Bronchial epithelial cell (primary cell): ENCODE measurements around the gene CCDC85C. TPM values are rescaled to one million over a fixed set of nuclear protein-coding genes. Genes with fewer than 3 reads are reported as not detected.

Experiments
- DNase-seq: peaks from one replicate; pipeline ENCODE4 v3.0.0-alpha.2; 2010; ENCODE audit warnings: low read depth
- FAIRE-seq: peaks from 2 replicates; lab custom pipeline; 2011; peaks lifted over from hg19 to GRCh38; lab: Jason Lieb, UNC
- H3K27me3 ChIP-seq: 2 replicates; pipeline ENCODE4 v1.5.1; 2011; ENCODE audit warnings: low read length; ENCODE audit not compliant: control insufficient read depth, insufficient read depth
- H3K36me3 ChIP-seq: 2 replicates; pipeline ENCODE4 v1.5.1; 2011; ENCODE audit warnings: low read length; ENCODE audit not compliant: control insufficient read depth, insufficient read depth
- H3K4me3 ChIP-seq: 2 replicates; pipeline ENCODE4 v1.5.1; 2011; ENCODE audit warnings: mild to moderate bottlenecking, low read depth, low read length, control low read depth
- CTCF ChIP-seq: IDR thresholded peaks from 2 replicates; pipeline ENCODE4 v1.5.1; 2011; ENCODE audit warnings: mild to moderate bottlenecking, moderate library complexity, low read length, control low read depth, inconsistent platforms; ENCODE audit not compliant: insufficient read depth, severe bottlenecking
- total RNA-seq: library from RNA; depleted of rRNA; stranded (reverse); fragments of >200 nt; gene quantifications from 2 replicates; pipeline ENCODE4 v1.2.1, GENCODE V29; 2014

The CCDC85C gene
- total RNA-seq, 1 donor from 2014 or later = 26.6 TPM

DNA sequence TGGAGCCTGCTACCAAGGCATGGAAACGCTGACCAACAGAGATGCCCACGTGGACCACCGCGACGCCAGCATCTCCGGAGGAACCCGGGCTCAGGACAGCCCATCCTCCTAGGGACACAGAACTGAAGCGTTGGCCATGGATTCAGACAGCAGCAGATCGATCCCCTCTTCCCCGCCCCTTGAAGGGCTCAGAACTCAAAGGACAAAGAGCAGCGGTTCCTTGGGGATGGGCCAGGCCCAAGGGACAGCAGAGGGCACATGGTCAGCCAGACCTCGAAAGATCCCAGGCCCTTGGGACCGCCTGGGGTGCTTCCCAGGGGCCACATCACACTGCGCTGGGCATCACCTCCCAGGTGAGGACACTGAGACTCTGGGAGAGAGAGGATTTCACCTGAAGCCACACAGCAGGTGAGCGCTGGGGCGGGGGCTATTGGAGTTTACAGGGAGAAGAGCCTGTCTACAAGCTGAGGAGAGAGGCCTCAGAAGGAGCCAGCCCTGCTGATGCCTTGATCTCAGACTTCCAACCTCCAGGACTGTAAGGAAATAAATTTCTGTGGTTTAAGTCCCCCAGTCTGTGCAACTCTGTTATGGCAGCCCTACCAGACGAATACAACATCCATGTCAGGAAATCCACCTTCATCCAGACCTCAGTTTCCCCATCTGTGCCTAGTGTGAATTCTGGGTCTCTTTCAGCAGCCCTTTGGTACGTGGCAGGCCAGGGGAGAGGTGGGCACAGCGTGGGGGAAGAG lies 73.4 kb downstream of the CCDC85C start:
- no peak for TF ChIP-seq CTCF
- FAIRE-seq = no peak
- no peaks in the 10 kb centered on the region for H3K27me3 ChIP-seq
- peaks cover 2% of the 10 kb centered on the region for H3K36me3 ChIP-seq
- no peak for DNase-seq
- no peak overlapping the region for H3K4me3 ChIP-seq

GRCh38 chr14:99529899-99530298 lies 74.1 kb downstream of the CCDC85C start:
- DNase-seq (no peak), FAIRE-seq (no peak)
- Histone ChIP-seq H3K27me3 (no peaks in the 10 kb centered on the region), H3K36me3 (no peaks in the 10 kb centered on the region), H3K4me3 (no peak overlapping the region)
- no peak for TF ChIP-seq CTCF

DNA sequence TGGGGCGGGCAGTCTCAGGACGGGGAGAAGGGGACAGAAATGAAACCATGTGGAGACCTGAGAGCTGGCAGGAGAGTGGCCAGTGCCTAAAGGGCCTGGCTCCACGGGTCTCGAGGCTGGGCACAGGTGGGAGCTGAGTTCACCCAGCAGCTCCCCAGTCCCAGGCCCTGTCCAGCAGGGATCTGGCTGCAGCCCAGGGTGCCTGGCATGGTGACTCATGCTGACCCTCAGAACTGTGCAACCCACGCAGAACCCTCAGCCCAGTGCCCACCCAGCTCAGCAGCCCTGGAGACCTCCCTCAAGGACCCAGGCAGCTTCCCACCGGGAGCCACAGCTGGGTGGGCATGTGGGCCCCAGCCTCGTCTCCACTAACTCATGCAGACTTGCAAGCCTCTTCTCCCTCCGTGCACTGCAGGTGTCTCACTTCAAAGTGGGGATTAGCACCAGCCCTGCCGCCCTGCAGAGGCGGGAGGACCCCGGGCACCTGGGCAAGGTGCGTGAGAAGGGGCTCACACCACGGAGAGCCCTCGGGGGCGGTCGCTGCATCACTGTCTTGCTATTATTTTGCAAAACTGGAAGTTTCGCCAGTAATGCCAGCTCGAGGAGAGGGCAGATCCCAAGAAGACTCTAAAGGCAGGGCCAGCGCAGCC lies 76.5 kb downstream of the CCDC85C start:
- no peak for FAIRE-seq
- H3K27me3 ChIP-seq = no peaks in the 10 kb centered on the region
- DNase-seq = no peak
- TF ChIP-seq CTCF = no peak
- no peak overlapping the region for H3K4me3 ChIP-seq
- no peaks in the 10 kb centered on the region for H3K36me3 ChIP-seq

- FAIRE-seq (no peak), DNase-seq (no peak)
Observed at GRCh38 chr14:99527026-99527425, 77.0 kb downstream of the CCDC85C start.

DNA sequence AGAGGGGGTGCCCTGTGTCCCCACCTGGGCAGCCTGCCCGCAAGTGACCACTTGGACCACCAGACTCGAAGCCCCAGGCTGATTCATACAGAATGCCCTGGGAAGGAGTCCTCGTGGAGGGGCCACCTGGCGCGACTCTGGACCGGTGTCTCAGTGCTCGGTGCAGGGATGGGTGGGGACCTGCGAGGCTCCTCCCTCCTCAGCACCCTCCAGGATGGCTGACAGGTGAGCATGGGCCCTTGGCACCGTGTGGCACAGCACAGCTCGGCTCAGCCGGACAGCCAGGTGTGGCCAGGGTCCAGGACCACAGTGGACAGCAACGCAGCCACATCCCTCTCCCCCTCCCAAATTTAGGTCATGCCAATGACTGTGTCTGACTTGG lies 78.3 kb downstream of the CCDC85C start:
- Histone ChIP-seq H3K36me3 (peaks cover 2% of the 10 kb centered on the region), H3K27me3 (no peaks in the 10 kb centered on the region), H3K4me3 (no peak overlapping the region)
- TF ChIP-seq CTCF = no peak
- DNase-seq (no peak), FAIRE-seq (no peak)

More at GRCh38 chr14:99527026-99527425, 77.0 kb downstream of the CCDC85C start:
- Histone ChIP-seq H3K27me3 (no peaks in the 10 kb centered on the region), H3K4me3 (no peak overlapping the region), H3K36me3 (peaks cover 1% of the 10 kb centered on the region)
- no peak for TF ChIP-seq CTCF
